DND-41 (cell line): ENCODE measurements around the gene PEDS1.

Experiments used
- ATAC-seq: fragments of 200-7000 bp; cut with Tn5 transposase; 3 replicates; pipeline ENCODE4 v1.9.1; 2021; ENCODE audit warnings: low read depth; ENCODE audit not compliant: insufficient read depth
- DNase-seq: peaks from one replicate; pipeline ENCODE4 v3.0.0-alpha.2; 2020
- H2AFZ ChIP-seq: 2 replicates; pipeline ENCODE4 v1.6.0; 2012; ENCODE audit warnings: low read depth, low read length
- H3K27ac ChIP-seq: 2 replicates; pipeline ENCODE4 v1.5.1; 2012; ENCODE audit warnings: low read length, inconsistent platforms
- H3K27me3 ChIP-seq: fragments of 200-600 bp; sonication (generic); 2 replicates; pipeline ENCODE4 v1.6.0; 2012; ENCODE audit warnings: low read length, mild to moderate bottlenecking, inconsistent platforms; ENCODE audit not compliant: insufficient read depth, poor library complexity
- H3K36me3 ChIP-seq: 2 replicates; pipeline ENCODE4 v1.5.1; 2012; ENCODE audit warnings: low read length, inconsistent platforms; ENCODE audit not compliant: insufficient read depth
- H3K4me1 ChIP-seq: 2 replicates; pipeline ENCODE4 v1.5.1; 2012; ENCODE audit warnings: mild to moderate bottlenecking, low read length; ENCODE audit not compliant: insufficient read depth
- H3K4me2 ChIP-seq: 2 replicates; pipeline ENCODE4 v1.6.0; 2012; ENCODE audit warnings: mild to moderate bottlenecking, moderate library complexity, low read length, inconsistent platforms; ENCODE audit not compliant: insufficient read depth
- H3K4me3 ChIP-seq, 2 experiments: fragments of 200-600 bp in 1 of 2; shearing (Covaris generic) in 1 of 2; 2 replicates each; pipeline ENCODE4 v1.5.1; 2012 to 2016; ENCODE audit warnings: inconsistent platforms in 2 of 2, low read length in 2 of 2, mild to moderate bottlenecking in 2 of 2, low read depth in 1 of 2, moderate library complexity in 1 of 2
- H3K79me2 ChIP-seq: 2 replicates; pipeline ENCODE4 v1.6.0; 2012; ENCODE audit warnings: low read length, inconsistent platforms; ENCODE audit not compliant: insufficient read depth
- H3K9ac ChIP-seq: 2 replicates; pipeline ENCODE4 v1.6.0; 2012; ENCODE audit warnings: low read depth, mild to moderate bottlenecking, inconsistent platforms, low read length, moderate library complexity
- H3K9me3 ChIP-seq: 2 replicates; pipeline ENCODE4 v1.5.1; 2012; ENCODE audit warnings: low read length, moderate library complexity, mild to moderate bottlenecking, inconsistent platforms; ENCODE audit not compliant: insufficient read depth, severe bottlenecking
- H4K20me1 ChIP-seq: 2 replicates; pipeline ENCODE4 v1.6.0; 2012; ENCODE audit warnings: low read length; ENCODE audit not compliant: insufficient read depth
- EZH2 ChIP-seq: IDR thresholded peaks from 3 replicates; pipeline ENCODE4 v1.6.1; 2012; ENCODE audit warnings: borderline replicate concordance, low read depth, mild to moderate bottlenecking, moderate library complexity, low read length, inconsistent platforms; ENCODE audit not compliant: severe bottlenecking
- TF ChIP-seq, protein P1 (sequence below): IDR thresholded peaks from 2 replicates; pipeline ENCODE4 v1.5.1; 2012; ENCODE audit warnings: borderline replicate concordance, low read length, moderate library complexity, mild to moderate bottlenecking; ENCODE audit not compliant: poor library complexity, severe bottlenecking; ENCODE audit errors: extremely low read depth

The PEDS1 gene

DNA sequence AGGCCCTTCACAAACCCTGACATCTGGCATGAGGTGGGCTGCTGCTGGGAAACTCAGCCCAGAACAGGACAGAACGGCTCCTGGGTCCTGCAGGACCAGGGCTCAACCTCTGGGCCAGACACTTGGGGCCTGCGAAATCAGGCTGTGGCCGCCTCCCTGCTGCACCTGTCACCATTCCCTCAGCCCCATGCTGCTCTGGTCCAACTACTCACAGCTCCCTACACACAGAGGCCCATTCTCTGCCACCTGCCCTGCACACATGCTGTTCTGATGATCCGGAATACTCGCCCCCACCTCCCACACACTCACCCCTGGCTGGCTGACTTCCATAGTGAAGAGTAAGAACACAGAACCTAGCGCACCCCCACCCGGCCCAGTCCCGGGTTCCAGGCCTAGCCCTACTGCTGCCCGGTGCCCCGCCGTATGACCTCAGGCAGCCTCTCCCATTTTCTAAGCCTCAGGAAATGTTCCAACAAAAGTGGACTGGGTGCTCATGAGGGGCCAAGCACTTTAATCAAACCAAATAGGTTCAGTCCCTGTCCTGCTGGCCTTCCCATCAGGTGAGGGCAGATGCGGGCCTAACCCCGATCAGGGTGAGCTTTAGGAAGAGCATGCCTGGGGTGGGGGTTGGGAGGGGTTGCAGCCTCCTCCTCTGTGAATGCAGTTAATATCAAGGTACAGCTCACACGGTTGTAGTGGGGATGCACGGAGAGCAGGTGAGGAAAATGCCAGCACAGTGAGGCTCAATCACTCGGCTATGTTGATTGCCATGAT lies 3.9 kb downstream of the PEDS1 start:
- H3K4me2 ChIP-seq, result peak overlapping the region; percentile 94; the same call in 1 of the 2 replicates
- TF ChIP-seq EZH2, result no peak
- TF ChIP-seq, protein P1, sequence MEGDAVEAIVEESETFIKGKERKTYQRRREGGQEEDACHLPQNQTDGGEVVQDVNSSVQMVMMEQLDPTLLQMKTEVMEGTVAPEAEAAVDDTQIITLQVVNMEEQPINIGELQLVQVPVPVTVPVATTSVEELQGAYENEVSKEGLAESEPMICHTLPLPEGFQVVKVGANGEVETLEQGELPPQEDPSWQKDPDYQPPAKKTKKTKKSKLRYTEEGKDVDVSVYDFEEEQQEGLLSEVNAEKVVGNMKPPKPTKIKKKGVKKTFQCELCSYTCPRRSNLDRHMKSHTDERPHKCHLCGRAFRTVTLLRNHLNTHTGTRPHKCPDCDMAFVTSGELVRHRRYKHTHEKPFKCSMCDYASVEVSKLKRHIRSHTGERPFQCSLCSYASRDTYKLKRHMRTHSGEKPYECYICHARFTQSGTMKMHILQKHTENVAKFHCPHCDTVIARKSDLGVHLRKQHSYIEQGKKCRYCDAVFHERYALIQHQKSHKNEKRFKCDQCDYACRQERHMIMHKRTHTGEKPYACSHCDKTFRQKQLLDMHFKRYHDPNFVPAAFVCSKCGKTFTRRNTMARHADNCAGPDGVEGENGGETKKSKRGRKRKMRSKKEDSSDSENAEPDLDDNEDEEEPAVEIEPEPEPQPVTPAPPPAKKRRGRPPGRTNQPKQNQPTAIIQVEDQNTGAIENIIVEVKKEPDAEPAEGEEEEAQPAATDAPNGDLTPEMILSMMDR, result no peak

DNA sequence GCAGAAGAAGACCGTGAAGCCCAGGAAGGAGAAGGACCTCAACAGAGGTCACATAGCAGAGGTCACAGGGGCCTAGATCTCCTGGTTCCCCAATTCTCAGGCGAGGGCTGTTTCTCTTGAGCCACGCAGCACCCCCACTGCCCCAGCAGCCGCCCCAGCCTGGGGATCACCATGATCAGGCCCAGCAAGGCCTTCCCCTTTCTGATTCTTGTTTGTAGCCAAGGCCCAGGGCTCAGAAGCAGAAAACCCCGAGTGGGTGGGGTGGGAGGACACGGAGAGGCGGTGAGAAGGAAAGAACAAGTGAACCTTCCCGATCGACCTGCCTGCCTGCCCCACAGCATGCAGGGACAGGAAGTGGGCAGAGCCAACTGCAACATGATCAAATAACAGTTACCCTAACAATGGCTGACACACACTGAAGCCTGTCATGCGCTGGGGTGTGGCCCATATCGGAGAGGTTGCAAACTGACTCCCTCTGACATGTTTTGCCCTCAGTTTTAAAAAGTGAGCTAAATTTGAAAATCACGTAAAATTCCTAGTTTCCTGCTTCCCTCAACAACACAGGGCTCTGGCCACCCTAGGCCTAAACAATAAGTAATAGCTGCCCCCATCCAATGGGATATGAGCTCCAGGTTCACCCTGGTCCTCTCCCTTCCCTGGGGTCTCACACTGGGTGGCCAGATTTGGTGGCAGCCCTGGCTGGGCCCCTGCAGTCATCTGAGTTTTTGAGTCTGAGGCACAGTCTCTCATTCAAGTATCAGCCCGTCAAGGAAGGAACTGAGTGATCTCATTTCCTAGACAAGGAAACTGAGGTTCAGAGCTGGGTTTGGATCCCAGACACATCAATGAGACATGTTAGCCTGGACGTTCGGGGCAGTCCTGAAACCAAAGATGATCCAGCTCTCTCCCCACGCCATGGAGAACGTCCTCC lies 6.5 kb downstream of the PEDS1 start:
- peak; percentile 100 for ATAC-seq
- peaks cover 85% of the 10 kb centered on the region for H3K79me2 ChIP-seq
- DNase-seq, result peak; percentile 86
- peak overlapping the region; percentile 56 for H3K9ac ChIP-seq
- no peaks in the 10 kb centered on the region for H3K9me3 ChIP-seq
- H4K20me1 ChIP-seq, result peaks cover 17% of the 10 kb centered on the region
- H3K27ac ChIP-seq, result peak overlapping the region; percentile 92
- peak overlapping the region; percentile 62 for H3K4me2 ChIP-seq
- H2AFZ ChIP-seq, result peak overlapping the region; percentile 65
- H3K27me3 ChIP-seq, result no peaks in the 10 kb centered on the region
- peaks cover 59% of the 10 kb centered on the region for H3K4me1 ChIP-seq
- H3K36me3 ChIP-seq, result peaks cover 66% of the 10 kb centered on the region
- TF ChIP-seq, protein P1, result no peak
- no peak for TF ChIP-seq EZH2
- H3K4me3 ChIP-seq, result peak overlapping the region in 1 of 2 experiments; percentile 49; a peak in 2 of 4 replicates

More for the DNA sequence above, 3.9 kb downstream of the PEDS1 start:
- H3K27ac ChIP-seq, result no peak overlapping the region
- DNase-seq (no peak), ATAC-seq (no peak)
- H3K9ac ChIP-seq, result no peak overlapping the region; the same call in 1 of the 2 replicates
- peaks cover 78% of the 10 kb centered on the region for H3K4me1 ChIP-seq
- peaks cover 16% of the 10 kb centered on the region; the same call in 1 of the 2 replicates for H4K20me1 ChIP-seq
- no peaks in the 10 kb centered on the region for H3K27me3 ChIP-seq
- H3K36me3 ChIP-seq, result peaks cover 48% of the 10 kb centered on the region
- no peak overlapping the region for H3K4me3 ChIP-seq
- peaks cover 87% of the 10 kb centered on the region for H3K79me2 ChIP-seq
- no peak overlapping the region for H2AFZ ChIP-seq
- H3K9me3 ChIP-seq, result no peaks in the 10 kb centered on the region

DNA sequence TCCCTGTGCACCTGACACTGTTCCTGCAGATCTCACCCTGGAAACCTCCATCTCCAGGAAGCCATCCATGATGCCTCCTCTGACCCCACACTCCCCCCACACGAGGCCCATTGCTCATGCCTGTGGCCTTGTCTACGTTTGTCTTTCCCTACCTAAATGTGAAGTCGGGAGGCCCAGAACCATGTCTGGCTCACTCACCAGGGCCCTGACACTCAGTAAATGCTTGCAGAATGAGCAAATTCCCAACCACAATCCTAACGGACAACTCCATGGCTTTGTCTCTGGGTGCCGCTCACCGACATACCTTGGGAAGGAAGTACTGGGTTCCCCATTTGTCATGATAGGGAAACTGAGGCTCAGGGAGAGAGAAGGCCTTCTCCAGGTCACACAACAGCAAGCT lies 7.3 kb downstream of the PEDS1 start:
- Histone ChIP-seq H3K9ac (peak overlapping the region; percentile 56), H3K9me3 (no peaks in the 10 kb centered on the region), H3K27ac (peak overlapping the region; percentile 92), H2AFZ (no peak overlapping the region), H3K4me2 (peak overlapping the region; percentile 62), H3K4me1 (peaks cover 51% of the 10 kb centered on the region), H3K27me3 (no peaks in the 10 kb centered on the region), H3K36me3 (peaks cover 69% of the 10 kb centered on the region), H4K20me1 (peaks cover 21% of the 10 kb centered on the region), H3K4me3 (peak overlapping the region in 1 of 2 experiments; percentile 49; a peak in 2 of 4 replicates), H3K79me2 (peaks cover 85% of the 10 kb centered on the region)
- ATAC-seq (no peak), DNase-seq (no peak)
- TF ChIP-seq, protein P1, result no peak
- TF ChIP-seq EZH2, result no peak
